Measurements from ENCODE around the gene TEAD2.

DNA sequence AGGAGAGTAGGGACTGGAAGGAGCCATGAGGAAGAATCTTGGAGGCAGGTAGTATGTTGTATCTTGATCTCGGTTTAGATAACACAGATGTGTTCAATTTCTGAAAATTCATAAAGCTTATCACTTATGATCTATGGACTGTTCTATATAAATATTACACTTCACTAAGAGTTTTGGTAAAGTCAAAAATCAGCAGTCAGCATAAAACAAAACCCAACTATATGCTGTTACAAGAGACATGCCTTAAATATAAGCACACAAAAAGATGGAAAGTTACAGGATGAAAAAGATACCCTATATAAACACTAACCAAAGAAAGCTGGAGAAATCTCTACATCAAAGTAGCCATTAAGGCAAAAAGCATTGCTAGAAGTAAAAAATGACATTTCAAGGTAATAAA, 21.4 kb upstream of the TEAD2 start:
- TF ChIP-seq CTCF (IDR thresholded peaks at IDR 0.05; ENCODE audit: borderline replicate concordance, extremely low read depth, low read length, poor library complexity, severe bottlenecking) (no peak), EZH2 (IDR thresholded peaks at IDR 0.05; ENCODE audit: borderline replicate concordance, low read depth, low read length, severe bottlenecking) (no peak)

Measured in DND-41 (cell line).